Loucy (cell line): Measurements from ENCODE around the gene ELL2.

ENCODE experiments used
- CTCF ChIP-seq: fragments of 200-600 bp; sonication (generic); conservative IDR thresholded peaks from 2 replicates; pipeline ENCODE4 v1.5.1; 2014; ENCODE audit warnings: mild to moderate bottlenecking, antibody characterized with exemption, low read length
- EZH2phosphoT487 ChIP-seq: fragments of 200-600 bp; IDR thresholded peaks from 2 replicates; pipeline ENCODE4 v1.6.1; 2018; ENCODE audit warnings: antibody characterized with exemption, mild to moderate bottlenecking, moderate library complexity, borderline replicate concordance

GRCh38 chr5:95870105-95870672, 91.5 kb downstream of the ELL2 start:
- TF ChIP-seq CTCF (no peak), EZH2phosphoT487 (no peak)
